ENCODE results near the gene KDM3B. TPM values are rescaled to one million over a fixed set of nuclear protein-coding genes. Genes with fewer than 3 reads are reported as not detected.

Gene KDM3B
- total and polyA plus RNA-seq, 9 of the 15 experiments (the other 6 are each of a cell fraction or from before 2014, with no cell fraction given), result 13.8 to 62.8 (median 41.9) TPM

DNA sequence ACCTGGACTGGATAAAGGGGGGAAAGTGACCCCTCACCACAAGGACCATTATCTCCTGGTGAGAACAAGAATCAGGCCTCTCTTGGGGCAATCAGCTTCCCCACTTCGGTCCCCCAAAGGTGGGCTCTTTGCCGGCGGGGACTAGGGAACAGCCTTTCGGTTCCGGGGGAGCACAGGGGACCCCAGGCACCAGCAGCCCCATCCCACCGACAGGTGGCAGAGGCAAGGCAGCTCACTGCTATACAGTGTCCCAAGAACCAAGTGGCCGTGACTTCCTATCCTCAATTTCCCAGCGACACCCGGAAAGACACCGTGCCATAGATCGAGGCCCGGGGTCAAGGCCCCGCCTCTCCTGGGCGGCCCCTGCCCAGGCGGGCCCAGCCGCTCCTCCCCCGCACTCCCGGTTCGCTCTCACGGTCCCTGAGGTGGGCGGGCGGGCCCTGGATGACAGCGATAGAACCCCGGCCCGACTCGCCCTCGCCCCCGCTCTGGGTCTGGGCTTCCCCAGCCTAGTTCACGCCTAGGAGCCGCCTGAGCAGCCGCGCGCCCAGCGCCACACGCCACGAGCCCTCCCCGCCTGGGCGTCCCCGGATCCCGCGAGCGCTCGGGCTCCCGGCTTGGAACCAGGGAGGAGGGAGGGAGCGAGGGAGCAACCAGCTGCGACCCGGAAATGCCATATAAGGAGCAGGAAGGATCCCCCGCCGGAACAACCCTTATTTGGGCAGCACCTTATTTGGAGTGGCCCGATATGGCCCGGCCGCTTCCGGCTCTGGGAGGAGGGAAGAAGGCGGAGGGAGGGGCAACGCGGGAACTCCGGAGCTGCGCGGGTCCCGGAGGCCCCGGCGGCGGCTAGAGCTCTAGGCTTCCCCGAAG, 112.1 kb downstream of the KDM3B start (continued):
- TF ChIP-seq, protein P1, sequence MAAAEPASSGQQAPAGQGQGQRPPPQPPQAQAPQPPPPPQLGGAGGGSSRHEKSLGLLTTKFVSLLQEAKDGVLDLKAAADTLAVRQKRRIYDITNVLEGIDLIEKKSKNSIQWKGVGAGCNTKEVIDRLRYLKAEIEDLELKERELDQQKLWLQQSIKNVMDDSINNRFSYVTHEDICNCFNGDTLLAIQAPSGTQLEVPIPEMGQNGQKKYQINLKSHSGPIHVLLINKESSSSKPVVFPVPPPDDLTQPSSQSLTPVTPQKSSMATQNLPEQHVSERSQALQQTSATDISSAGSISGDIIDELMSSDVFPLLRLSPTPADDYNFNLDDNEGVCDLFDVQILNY (CRISPR knock-in tag; IDR thresholded peaks at IDR 0.05), result no peak
- TF ChIP-seq, protein P2, sequence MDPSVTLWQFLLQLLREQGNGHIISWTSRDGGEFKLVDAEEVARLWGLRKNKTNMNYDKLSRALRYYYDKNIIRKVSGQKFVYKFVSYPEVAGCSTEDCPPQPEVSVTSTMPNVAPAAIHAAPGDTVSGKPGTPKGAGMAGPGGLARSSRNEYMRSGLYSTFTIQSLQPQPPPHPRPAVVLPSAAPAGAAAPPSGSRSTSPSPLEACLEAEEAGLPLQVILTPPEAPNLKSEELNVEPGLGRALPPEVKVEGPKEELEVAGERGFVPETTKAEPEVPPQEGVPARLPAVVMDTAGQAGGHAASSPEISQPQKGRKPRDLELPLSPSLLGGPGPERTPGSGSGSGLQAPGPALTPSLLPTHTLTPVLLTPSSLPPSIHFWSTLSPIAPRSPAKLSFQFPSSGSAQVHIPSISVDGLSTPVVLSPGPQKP (CRISPR knock-in tag; IDR thresholded peaks at IDR 0.05), result peak; percentile 100
- TF ChIP-seq, protein P3, sequence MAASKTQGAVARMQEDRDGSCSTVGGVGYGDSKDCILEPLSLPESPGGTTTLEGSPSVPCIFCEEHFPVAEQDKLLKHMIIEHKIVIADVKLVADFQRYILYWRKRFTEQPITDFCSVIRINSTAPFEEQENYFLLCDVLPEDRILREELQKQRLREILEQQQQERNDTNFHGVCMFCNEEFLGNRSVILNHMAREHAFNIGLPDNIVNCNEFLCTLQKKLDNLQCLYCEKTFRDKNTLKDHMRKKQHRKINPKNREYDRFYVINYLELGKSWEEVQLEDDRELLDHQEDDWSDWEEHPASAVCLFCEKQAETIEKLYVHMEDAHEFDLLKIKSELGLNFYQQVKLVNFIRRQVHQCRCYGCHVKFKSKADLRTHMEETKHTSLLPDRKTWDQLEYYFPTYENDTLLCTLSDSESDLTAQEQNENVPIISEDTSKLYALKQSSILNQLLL (CRISPR knock-in tag; IDR thresholded peaks at IDR 0.05; ENCODE audit: borderline replicate concordance), result no peak
- no peak for TF ChIP-seq ZSCAN32 (CRISPR knock-in tag; IDR thresholded peaks at IDR 0.05)
- no peak for TF ChIP-seq KDM5B (IDR thresholded peaks at IDR 0.05; ENCODE audit: insufficient replicate concordance, low read depth, low read length)
- peak; percentile 29 for TF ChIP-seq GABPA (tag; conservative IDR thresholded peaks at IDR 0.05; ENCODE audit: low read depth)
- TF ChIP-seq NRF1 (conservative IDR thresholded peaks at IDR 0.05 in 1 of 2, IDR thresholded peaks at IDR 0.05 in 1 of 2), result peak; percentile 84 to 86
- TF ChIP-seq ZBTB7A (IDR thresholded peaks at IDR 0.05; ENCODE audit: borderline replicate concordance, control insufficient read depth, low read depth, low read length), result peak; percentile 93; the same call in 1 of the 2 replicates
- TF ChIP-seq ARHGAP35 (IDR thresholded peaks at IDR 0.05; ENCODE audit: partially characterized antibody), result no peak
- no peak for TF ChIP-seq ZNF165 (CRISPR knock-in tag; IDR thresholded peaks at IDR 0.05; ENCODE audit: borderline replicate concordance)
- TF ChIP-seq ZNF134 (CRISPR knock-in tag; conservative IDR thresholded peaks at IDR 0.05), result no peak
- TF ChIP-seq KLF6 (CRISPR knock-in tag; IDR thresholded peaks at IDR 0.05; ENCODE audit: borderline replicate concordance), result peak; percentile 8; the same call in 1 of the 2 replicates
- peak; percentile 71 for TF ChIP-seq PHF8 (IDR thresholded peaks at IDR 0.05; ENCODE audit: borderline replicate concordance, low read length)
- TF ChIP-seq MAZ (CRISPR knock-in tag; conservative IDR thresholded peaks at IDR 0.05 in 1 of 2, IDR thresholded peaks at IDR 0.05 in 1 of 2), result peak; percentile 100
- TF ChIP-seq POLR2AphosphoS2 (IDR thresholded peaks at IDR 0.05; ENCODE audit: low read length), result no peak; the same call in 1 of the 2 replicates
- TF ChIP-seq TEAD2 (tag; IDR thresholded peaks at IDR 0.05), result no peak
- TF ChIP-seq PRMT5 (CRISPR knock-in tag; IDR thresholded peaks at IDR 0.05), result no peak
- peak; percentile 88 for TF ChIP-seq CXXC5 (CRISPR knock-in tag; IDR thresholded peaks at IDR 0.05)
- TF ChIP-seq L3MBTL2 (IDR thresholded peaks at IDR 0.05), result peak; percentile 84
- TF ChIP-seq ZNF699 (CRISPR knock-in tag; IDR thresholded peaks at IDR 0.05; ENCODE audit: insufficient replicate concordance), result no peak
- no peak for TF ChIP-seq ZNF586 (CRISPR knock-in tag; conservative IDR thresholded peaks at IDR 0.05)
- no peak for TF ChIP-seq RFX7 (CRISPR knock-in tag; IDR thresholded peaks at IDR 0.05)
- TF ChIP-seq MTA3 (IDR thresholded peaks at IDR 0.05; ENCODE audit: borderline replicate concordance), result no peak; the same call in 1 of the 2 replicates
- TF ChIP-seq SAFB2 (IDR thresholded peaks at IDR 0.05; ENCODE audit: borderline replicate concordance, low read depth, low read length, severe bottlenecking), result no peak
- TF ChIP-seq SMARCB1 (IDR thresholded peaks at IDR 0.05; ENCODE audit: insufficient read length, low read depth), result no peak
